ENCODE results near the gene CLEC11A. TPM values are rescaled to one million over a fixed set of nuclear protein-coding genes. Genes with fewer than 3 reads are reported as not detected.
A peak's percentile ranks its signal among the peaks of the same experiment; 100 is the strongest.

CLEC11A gene
- total and polyA plus RNA-seq, 9 of the 15 experiments (the other 6 are each of a cell fraction or from before 2014, with no cell fraction given): 0.39 to 43.9 (median 3.4) TPM

DNA sequence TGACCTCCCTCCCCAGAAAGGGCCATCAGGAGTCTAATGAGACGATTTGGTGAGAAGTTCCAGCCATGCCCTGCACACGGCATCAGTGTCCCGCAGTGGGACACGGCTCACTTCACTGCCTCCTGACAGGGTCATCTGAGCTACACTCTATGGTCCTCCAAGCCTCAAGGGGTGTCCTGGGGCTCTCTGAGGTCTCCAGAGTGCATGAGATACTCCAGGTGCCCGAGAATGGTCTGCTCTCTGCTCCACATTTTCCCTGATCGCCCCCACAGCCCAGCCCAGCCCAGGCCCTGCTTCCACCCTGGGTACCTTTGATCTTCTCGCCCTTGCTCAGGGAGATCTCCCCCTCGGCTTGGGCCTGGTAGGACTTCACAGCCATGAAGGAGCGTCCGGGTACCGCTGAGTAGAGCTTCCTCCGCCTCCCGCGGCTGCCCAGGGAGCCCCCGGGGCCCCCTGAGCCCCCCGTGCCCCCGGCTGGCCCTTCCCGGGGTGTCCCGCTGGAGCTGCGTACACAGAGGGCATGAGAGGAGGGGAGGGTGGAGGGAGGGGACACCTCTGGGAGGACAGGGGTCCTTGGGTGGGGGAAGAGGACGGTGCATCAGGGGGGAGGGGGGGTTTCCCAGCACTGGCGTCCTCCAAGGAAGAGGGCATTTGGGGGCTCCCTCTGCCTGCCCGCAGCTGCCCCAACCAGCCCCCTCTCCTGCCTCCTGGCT lies 20.9 kb upstream of the CLEC11A start:
- Histone ChIP-seq H3K4me1 (replicated peaks in 1 of 2; ENCODE audit: control insufficient read depth in 2 of 2, insufficient read depth in 2 of 2, low read length in 2 of 2) (peaks cover 0 to 14% of the 10 kb centered on the region in 2 experiments; a peak in 2 of 5 replicates), H3K27ac (ENCODE audit: extremely low read depth, low read depth, low read length) (no peak overlapping the region), H3K4me2 (ENCODE audit: insufficient read depth, low read length) (no peak overlapping the region), H3K9me3 (replicated peaks; ENCODE audit: control insufficient read depth, insufficient read depth, low read depth, low read length) (no peaks in the 10 kb centered on the region), H3K79me2 (ENCODE audit: control insufficient read depth, insufficient read depth, low read length) (no peaks in the 10 kb centered on the region), H3K9ac (ENCODE audit: insufficient read depth in 1 of 2, low read depth in 2 of 2, low read length in 2 of 2) (peak overlapping the region in 1 of 2 experiments; percentile 13; a peak in 1 of 4 replicates), H2AFZ (ENCODE audit: low read depth, low read length) (no peak overlapping the region), H3K4me3 (no peak overlapping the region), H3K9me1 (ENCODE audit: control insufficient read depth, insufficient read depth, low read length) (no peaks in the 10 kb centered on the region), H4K20me1 (replicated peaks; ENCODE audit: control insufficient read depth, insufficient read depth, low read length) (peaks cover 9% of the 10 kb centered on the region), H3K27me3 (ENCODE audit: control insufficient read depth in 2 of 2, insufficient read depth in 2 of 2, low read length in 2 of 2) (peaks cover 25 to 63% of the 10 kb centered on the region in 2 experiments; a peak in 4 of 5 replicates), H3K36me3 (ENCODE audit: control insufficient read depth, insufficient read depth, low read length) (no peaks in the 10 kb centered on the region)
- FAIRE-seq: no peak
- ChIA-PET CTCF (ENCODE audit: low intra/inter-chr PET ratio) (interaction anchor here (1.1 kb wide), 1 partner anchor 218 kb away, joined by 5 read pairs; no protein-coding TSS in a partner anchor), POLR2A (interaction anchor here (0.6 kb wide), 2 partner anchors 26 to 95 kb away, joined by 3 read pairs; no protein-coding TSS in a partner anchor)
- no peak; the same call in 2 of the 3 replicates for ATAC-seq
- no TSS peak for BruUV-seq (replicated peaks)
- WGBS (ENCODE audit: insufficient coverage, low coverage, missing lambda C conversion rate): 8% methylated on average over 12 of the region's 23 CpGs
- intact Hi-C loops (cut with micrococcal nuclease) (loop anchor here (10.0 kb wide), 1 partner anchor 168 kb away; no protein-coding TSS in a partner anchor), in situ Hi-C loops (cut with MboI) (loop anchor here (10.0 kb wide), 1 partner anchor 392 kb away; no protein-coding TSS in a partner anchor)
- 0 out of 2 replicates have a peak, but pooled peaks have one; percentile 8 for TF ChIP-seq ZFX (CRISPR knock-in tag; IDR thresholded peaks at IDR 0.05)
- TF ChIP-seq, protein P1, sequence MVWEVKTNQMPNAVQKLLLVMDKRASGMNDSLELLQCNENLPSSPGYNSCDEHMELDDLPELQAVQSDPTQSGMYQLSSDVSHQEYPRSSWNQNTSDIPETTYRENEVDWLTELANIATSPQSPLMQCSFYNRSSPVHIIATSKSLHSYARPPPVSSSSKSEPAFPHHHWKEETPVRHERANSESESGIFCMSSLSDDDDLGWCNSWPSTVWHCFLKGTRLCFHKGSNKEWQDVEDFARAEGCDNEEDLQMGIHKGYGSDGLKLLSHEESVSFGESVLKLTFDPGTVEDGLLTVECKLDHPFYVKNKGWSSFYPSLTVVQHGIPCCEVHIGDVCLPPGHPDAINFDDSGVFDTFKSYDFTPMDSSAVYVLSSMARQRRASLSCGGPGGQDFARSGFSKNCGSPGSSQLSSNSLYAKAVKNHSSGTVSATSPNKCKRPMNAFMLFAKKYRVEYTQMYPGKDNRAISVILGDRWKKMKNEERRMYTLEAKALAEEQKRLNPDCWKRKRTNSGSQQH (CRISPR knock-in tag; IDR thresholded peaks at IDR 0.05): no peak
- TF ChIP-seq, protein P2, sequence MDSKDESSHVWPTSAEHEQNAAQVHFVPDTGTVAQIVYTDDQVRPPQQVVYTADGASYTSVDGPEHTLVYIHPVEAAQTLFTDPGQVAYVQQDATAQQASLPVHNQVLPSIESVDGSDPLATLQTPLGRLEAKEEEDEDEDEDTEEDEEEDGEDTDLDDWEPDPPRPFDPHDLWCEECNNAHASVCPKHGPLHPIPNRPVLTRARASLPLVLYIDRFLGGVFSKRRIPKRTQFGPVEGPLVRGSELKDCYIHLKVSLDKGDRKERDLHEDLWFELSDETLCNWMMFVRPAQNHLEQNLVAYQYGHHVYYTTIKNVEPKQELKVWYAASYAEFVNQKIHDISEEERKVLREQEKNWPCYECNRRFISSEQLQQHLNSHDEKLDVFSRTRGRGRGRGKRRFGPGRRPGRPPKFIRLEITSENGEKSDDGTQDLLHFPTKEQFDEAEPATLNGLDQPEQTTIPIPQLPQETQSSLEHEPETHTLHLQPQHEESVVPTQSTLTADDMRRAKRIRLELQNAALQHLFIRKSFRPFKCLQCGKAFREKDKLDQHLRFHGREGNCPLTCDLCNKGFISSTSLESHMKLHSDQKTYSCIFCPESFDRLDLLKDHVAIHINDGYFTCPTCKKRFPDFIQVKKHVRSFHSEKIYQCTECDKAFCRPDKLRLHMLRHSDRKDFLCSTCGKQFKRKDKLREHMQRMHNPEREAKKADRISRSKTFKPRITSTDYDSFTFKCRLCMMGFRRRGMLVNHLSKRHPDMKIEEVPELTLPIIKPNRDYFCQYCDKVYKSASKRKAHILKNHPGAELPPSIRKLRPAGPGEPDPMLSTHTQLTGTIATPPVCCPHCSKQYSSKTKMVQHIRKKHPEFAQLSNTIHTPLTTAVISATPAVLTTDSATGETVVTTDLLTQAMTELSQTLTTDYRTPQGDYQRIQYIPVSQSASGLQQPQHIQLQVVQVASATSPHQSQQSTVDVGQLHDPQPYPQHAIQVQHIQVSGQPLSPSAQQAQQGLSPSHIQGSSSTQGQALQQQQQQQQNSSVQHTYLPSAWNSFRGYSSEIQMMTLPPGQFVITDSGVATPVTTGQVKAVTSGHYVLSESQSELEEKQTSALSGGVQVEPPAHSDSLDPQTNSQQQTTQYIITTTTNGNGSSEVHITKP (IDR thresholded peaks at IDR 0.05; ENCODE audit: partially characterized antibody): peak; percentile 68
- DNase-seq (ENCODE audit: extremely low read depth in 1 of 4, low spot score in 3 of 4): no peak
